Measurements from ENCODE around the gene ANXA8L1.
"Not testable (repeated sequence)": the region's sequence is repeated elsewhere in the genome, so short reads cannot be mapped to it uniquely, and the experiment has no call there.

ANXA8L1 gene

DNA sequence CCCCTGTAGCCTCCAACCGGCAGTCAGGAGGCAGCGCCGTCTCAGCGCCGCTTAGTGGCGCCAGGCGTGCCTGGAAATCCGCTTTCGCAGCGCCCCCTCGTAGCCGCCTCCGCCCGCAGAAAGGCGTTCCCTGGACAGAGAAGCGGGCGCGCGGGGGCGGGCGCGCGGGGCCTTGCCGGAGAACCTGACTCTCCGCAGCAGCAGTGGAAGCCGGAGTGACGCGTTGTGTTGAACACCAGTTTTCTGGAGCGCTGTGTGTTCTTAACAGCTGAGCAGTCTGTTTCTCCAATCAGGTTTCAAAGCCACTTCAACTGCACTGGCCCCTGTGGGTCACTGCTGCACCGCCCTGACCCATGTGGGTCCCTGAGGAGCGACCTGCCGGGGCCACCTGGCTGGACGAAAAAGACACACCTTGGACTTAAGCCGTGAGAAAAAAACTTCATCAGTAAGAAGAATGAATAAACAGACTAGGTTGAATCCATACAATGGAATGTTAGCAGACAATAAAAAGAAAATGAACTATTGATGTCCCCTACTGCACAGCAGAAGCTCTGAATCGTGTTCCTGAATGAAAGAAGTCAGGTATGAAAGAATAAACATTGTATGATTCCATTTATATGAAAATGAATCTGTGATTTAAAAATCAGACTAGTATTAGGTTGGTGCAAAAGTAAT, 22.8 kb downstream of the ANXA8L1 start:
- DNase-seq = not testable (repeated sequence)

DNA sequence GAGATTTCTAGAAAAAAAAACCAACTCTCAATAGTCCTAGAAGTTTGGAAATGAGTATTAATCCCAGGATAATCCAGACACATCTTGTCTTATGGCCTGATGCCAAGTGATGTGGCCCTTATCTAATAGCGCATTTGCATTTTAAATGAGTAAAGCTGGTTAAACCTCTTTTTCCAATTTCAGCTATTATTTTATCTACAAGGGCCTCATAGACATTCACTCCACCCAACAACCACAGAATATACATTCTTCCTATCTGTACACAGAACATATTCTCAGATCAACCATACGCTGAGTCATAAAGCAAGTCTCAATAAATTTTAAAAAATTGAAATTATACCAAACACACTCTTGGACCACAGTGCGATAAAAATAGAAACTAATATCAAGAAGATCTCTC, 34.0 kb downstream of the ANXA8L1 start:
- DNase-seq = not testable (repeated sequence)

DNA sequence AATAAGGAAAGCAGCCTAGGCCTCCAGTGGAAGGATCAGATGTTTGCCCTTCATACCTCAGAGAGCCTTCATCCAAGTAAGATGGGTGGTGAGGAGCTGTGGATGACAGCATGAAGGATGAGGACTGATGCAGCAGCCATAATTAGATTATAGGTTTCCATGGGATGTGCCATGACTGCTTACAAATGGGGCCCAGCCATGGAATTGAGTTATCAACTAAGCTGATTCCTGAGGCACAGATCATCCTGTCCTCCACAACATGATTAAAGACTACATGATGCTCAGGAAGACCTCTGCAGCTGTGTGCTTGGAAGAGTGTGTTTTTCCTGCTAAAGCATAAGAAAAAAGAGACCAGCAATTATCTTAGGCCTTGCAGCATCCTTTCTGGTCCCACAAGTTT, 35.5 kb downstream of the ANXA8L1 start:
- DNase-seq = not testable (repeated sequence)

DNA sequence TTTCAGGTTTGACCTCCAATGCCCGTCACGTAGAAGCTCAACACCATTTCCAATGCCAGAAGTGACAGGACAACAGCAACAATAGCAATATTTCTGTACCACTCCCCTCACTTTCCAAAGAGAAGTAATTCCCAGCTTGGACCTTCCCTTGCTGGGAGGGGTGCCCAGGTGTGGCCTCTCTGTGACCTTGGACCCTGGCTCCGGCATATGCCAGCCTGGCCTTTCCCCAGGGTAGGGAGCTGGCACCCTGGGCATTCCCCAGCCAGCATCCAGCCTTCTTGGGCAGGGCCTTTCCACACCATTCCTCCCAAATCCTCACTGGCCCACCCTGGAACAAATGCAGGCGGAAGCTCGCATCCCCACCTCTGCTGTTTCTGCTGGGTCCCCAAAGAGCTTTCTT, 37.1 kb downstream of the ANXA8L1 start:
- not testable (repeated sequence) for DNase-seq

DNA sequence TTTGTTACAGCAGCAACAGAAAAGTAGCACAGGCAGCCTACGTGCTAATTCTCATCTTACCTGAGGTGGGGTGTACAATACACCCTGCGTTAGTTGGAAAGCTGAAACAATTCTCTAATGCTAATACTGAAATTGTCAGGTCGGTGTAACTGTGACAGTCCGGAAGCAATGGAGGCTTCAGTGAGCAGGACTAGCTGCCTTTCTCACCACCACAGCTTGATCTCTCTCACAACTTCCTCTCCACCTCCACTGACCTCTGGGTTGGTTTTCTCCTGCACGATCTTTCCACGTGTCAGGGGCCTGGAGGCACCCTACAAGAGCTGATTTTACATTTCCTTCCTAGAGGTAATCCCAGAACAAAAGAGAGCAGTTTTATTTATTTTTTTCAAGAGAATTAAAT, 39.7 kb downstream of the ANXA8L1 start:
- not testable (repeated sequence) for DNase-seq

DNA sequence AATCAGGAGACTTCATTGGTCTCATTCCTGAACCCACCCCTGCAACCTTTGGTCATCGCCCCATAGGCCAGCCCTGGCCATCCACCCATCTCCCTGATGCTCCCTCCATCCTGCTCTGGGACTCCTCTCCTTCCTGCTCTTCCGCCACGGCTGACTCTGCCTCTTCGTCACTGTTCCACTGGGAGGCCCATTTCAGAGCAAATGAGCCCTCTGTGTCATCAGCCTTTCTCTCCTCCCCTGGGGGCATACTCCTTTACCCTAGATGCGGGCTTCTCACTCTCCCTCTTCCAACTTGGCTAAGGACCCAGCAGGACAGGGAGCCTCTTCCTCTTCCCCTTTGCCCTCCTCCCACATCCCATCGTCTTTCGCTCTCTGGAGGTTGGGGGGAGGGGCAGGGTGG, 42.7 kb downstream of the ANXA8L1 start:
- DNase-seq = not testable (repeated sequence)

DNA sequence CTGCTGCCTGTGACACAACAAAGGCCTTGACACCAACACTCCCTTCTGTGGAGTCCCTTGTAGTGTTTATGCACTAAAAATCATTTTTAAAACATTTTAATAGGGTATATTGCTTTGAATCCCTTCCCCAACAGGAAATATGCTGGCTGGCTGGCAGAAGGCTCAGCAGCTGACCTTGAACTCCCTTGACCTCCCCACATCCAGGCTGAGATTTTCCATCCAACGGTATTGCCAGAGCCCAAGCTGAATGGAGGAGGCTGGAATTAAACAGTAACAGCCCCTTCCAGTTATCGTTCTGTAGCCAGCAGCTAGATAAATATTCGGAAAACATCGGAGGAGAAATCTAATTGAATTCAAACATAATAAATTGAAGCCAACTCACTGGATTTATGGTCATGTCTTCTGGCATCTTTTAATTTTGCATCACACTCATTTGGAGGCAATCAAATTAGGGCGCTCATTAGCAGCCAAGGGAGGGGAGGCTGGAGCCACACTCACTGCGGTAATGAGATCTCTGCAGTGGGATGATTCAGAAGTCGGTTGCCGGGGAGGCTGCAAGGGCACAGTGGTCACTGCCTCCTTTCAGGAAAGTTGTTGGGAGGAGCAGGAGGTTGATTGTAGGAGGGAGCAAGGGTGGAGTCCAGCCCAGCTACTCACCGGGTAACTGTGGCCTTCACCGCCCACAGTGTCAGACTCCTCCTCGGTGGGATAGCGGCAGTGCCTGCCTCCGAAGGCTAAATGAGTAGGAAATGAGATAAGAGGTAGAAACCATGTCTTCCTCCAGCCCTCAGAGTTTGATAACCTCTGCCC, 44.2 kb downstream of the ANXA8L1 start:
- DNase-seq = not testable (repeated sequence)

DNA sequence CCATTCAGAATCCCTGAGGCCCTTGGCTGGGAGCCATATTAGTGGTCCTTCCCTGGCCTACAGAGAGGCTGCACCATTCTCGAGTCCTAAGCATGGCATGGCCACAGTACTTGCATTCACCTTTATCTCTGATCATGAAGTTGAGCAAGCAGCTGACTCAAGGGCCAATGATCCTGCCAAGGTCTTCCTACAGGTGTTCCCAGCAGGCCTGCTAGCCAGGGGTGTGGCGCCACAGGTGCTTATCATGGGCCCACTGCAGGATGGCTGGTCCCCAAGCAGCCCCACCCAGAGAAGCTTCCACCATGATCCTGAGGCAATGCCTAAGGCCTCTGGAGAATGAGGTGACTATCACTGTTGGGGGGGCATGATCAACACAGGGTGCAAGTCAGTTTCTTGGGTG, 48.0 kb downstream of the ANXA8L1 start:
- DNase-seq = not testable (repeated sequence)

DNA sequence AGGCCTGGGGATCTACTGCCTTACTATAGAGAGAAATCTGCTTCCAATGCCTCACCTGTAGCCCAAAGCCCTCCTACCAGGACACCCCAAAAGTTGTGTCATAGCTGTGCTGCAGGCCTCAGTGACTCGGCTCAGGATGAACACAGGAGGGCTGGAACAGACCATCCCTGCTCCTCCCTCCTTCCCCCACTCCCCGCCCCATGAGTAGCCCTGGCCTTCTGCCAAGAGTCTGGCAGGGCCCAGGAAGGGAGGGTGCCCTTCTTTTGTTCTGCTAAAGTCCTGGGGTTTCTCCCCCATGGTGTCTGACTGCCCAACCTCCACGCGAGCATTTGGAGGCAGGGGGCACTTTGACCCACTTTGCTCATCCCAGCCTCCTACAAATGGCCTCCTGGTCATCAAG, 65.4 kb downstream of the ANXA8L1 start:
- not testable (repeated sequence) for DNase-seq
